NT2/D1 (cell line): ENCODE results near the gene RPS6KB2.

Source experiments
- SUZ12 ChIP-seq: IDR thresholded peaks from 2 replicates; pipeline ENCODE4 v1.6.1; 2011; ENCODE audit not compliant: insufficient read length, insufficient read depth; ENCODE audit errors: extremely low read depth
- YY1 ChIP-seq: IDR thresholded peaks from 2 replicates; pipeline ENCODE4 v1.6.1; 2011; ENCODE audit not compliant: insufficient read length, insufficient read depth
- ZNF274 ChIP-seq: IDR thresholded peaks from 2 replicates; pipeline ENCODE4 v1.6.1; 2011; ENCODE audit warnings: mild to moderate bottlenecking, low read depth, low read length

GRCh38 chr11:67468456-67468758 is 40.1 kb downstream of the RPS6KB2 start:
- TF ChIP-seq ZNF274 (no peak), SUZ12 (no peak), YY1 (no peak)
